WTC11 (cell line): Measurements from ENCODE around the gene LHPP.

Source experiments
- ELF4 ChIP-seq: sonication (generic); formaldehyde crosslinking; IDR thresholded peaks from 2 replicates; pipeline ENCODE4 v1.8.1; 2022; ENCODE audit warnings: low read depth, mild to moderate bottlenecking, moderate library complexity, missing genetic modification reagents
- EMX1 ChIP-seq: fragments of 250-450 bp; sonication (Bioruptor Pico); IDR thresholded peaks from 2 replicates; pipeline ENCODE4 v1.8.0; 2021; ENCODE audit warnings: mild to moderate bottlenecking
- ESRRA ChIP-seq: sonication (generic); formaldehyde crosslinking; IDR thresholded peaks from 2 replicates; pipeline ENCODE4 v1.8.1; 2022; ENCODE audit warnings: mild to moderate bottlenecking, missing genetic modification reagents, borderline replicate concordance
- MYBL2 ChIP-seq: sonication (generic); formaldehyde crosslinking; IDR thresholded peaks from 2 replicates; pipeline ENCODE4 v1.8.1; 2023; ENCODE audit warnings: mild to moderate bottlenecking, moderate library complexity, missing genetic modification reagents
- ZNF232 ChIP-seq: sonication (generic); formaldehyde crosslinking; IDR thresholded peaks from 2 replicates; pipeline ENCODE4 v1.8.0; 2022; ENCODE audit warnings: mild to moderate bottlenecking, missing genetic modification reagents
- ZNF263 ChIP-seq: sonication (generic); formaldehyde crosslinking; IDR thresholded peaks from 2 replicates; pipeline ENCODE4 v1.8.1; 2022; ENCODE audit warnings: low read depth, mild to moderate bottlenecking, moderate library complexity, missing genetic modification reagents
- ZNF317 ChIP-seq: sonication (generic); formaldehyde crosslinking; IDR thresholded peaks from 2 replicates; pipeline ENCODE4 v1.8.1; 2023; ENCODE audit warnings: low read depth, mild to moderate bottlenecking, moderate library complexity, missing genetic modification reagents, borderline replicate concordance
- TF ChIP-seq, protein P1 (sequence below): fragments of 200-600 bp; IDR thresholded peaks from 2 replicates; pipeline ENCODE4 v1.8.0; 2022; ENCODE audit warnings: antibody characterized with exemption
- TF ChIP-seq, protein P2 (sequence below): sonication (generic); formaldehyde crosslinking; IDR thresholded peaks from 2 replicates; pipeline ENCODE4 v1.8.0; 2022; ENCODE audit warnings: mild to moderate bottlenecking, missing genetic modification reagents
- TF ChIP-seq, protein P3 (sequence below): sonication (generic); formaldehyde crosslinking; IDR thresholded peaks from 2 replicates; pipeline ENCODE4 v1.8.1; 2023; ENCODE audit warnings: mild to moderate bottlenecking, moderate library complexity, missing genetic modification reagents
- TF ChIP-seq, protein P4 (sequence below): sonication (generic); formaldehyde crosslinking; IDR thresholded peaks from 2 replicates; pipeline ENCODE4 v1.8.1; 2022; ENCODE audit warnings: low read depth, mild to moderate bottlenecking, moderate library complexity, missing genetic modification reagents, borderline replicate concordance
- TF ChIP-seq, protein P5 (sequence below): sonication (generic); formaldehyde crosslinking; IDR thresholded peaks from 2 replicates; pipeline ENCODE4 v1.8.1; 2022; ENCODE audit warnings: missing genetic modification reagents, borderline replicate concordance

DNA sequence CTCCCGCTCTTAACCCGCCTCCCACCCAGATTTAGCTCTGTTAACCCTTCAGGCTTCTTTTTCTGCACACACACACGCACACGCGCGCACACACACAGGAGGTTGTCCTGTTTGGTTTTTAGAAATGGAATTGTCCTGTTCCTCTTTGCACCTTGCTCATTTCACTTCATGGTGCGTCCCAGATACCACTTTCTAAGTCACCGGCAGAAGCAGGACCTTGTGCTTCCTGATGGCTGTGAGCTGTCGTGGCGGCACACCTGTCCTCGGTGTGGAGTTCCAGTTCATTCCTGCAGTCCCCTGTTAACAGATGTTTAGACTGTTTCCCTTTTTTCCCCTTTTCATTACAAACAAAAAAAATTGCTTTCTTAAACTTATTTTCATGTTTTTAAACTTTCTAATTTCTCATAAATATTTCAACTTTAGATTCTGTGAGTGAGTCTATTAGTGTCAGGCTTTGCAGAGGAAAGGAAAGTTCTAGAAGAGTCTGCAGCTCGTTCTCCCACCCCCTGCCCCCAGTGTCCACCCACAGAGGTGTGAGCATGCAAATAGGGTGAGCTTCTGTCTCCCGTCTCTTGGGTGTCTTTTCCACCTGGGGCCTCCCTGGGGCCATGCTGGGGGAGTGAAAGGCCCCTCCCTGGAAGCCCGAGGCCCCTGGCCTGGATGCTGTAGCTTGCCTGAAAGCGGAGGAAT is 85.5 kb downstream of the LHPP start:
- TF ChIP-seq, protein P1, sequence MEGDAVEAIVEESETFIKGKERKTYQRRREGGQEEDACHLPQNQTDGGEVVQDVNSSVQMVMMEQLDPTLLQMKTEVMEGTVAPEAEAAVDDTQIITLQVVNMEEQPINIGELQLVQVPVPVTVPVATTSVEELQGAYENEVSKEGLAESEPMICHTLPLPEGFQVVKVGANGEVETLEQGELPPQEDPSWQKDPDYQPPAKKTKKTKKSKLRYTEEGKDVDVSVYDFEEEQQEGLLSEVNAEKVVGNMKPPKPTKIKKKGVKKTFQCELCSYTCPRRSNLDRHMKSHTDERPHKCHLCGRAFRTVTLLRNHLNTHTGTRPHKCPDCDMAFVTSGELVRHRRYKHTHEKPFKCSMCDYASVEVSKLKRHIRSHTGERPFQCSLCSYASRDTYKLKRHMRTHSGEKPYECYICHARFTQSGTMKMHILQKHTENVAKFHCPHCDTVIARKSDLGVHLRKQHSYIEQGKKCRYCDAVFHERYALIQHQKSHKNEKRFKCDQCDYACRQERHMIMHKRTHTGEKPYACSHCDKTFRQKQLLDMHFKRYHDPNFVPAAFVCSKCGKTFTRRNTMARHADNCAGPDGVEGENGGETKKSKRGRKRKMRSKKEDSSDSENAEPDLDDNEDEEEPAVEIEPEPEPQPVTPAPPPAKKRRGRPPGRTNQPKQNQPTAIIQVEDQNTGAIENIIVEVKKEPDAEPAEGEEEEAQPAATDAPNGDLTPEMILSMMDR, result no peak
- TF ChIP-seq, protein P2, sequence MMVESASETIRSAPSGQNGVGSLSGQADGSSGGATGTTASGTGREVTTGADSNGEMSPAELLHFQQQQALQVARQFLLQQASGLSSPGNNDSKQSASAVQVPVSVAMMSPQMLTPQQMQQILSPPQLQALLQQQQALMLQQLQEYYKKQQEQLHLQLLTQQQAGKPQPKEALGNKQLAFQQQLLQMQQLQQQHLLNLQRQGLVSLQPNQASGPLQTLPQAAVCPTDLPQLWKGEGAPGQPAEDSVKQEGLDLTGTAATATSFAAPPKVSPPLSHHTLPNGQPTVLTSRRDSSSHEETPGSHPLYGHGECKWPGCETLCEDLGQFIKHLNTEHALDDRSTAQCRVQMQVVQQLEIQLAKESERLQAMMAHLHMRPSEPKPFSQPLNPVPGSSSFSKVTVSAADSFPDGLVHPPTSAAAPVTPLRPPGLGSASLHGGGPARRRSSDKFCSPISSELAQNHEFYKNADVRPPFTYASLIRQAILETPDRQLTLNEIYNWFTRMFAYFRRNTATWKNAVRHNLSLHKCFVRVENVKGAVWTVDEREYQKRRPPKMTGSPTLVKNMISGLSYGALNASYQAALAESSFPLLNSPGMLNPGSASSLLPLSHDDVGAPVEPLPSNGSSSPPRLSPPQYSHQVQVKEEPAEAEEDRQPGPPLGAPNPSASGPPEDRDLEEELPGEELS (CRISPR knock-in tag), result no peak
- no peak for TF ChIP-seq ELF4 (CRISPR knock-in tag)
- no peak for TF ChIP-seq ZNF263
- TF ChIP-seq, protein P3, sequence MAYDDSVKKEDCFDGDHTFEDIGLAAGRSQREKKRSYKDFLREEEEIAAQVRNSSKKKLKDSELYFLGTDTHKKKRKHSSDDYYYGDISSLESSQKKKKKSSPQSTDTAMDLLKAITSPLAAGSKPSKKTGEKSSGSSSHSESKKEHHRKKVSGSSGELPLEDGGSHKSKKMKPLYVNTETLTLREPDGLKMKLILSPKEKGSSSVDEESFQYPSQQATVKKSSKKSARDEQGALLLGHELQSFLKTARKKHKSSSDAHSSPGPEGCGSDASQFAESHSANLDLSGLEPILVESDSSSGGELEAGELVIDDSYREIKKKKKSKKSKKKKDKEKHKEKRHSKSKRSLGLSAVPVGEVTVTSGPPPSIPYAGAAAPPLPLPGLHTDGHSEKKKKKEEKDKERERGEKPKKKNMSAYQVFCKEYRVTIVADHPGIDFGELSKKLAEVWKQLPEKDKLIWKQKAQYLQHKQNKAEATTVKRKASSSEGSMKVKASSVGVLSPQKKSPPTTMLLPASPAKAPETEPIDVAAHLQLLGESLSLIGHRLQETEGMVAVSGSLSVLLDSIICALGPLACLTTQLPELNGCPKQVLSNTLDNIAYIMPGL (CRISPR knock-in tag), result no peak
- TF ChIP-seq EMX1 (CRISPR knock-in tag), result no peak
- TF ChIP-seq, protein P4, sequence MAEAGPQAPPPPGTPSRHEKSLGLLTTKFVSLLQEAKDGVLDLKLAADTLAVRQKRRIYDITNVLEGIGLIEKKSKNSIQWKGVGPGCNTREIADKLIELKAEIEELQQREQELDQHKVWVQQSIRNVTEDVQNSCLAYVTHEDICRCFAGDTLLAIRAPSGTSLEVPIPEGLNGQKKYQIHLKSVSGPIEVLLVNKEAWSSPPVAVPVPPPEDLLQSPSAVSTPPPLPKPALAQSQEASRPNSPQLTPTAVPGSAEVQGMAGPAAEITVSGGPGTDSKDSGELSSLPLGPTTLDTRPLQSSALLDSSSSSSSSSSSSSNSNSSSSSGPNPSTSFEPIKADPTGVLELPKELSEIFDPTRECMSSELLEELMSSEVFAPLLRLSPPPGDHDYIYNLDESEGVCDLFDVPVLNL (CRISPR knock-in tag), result no peak
- TF ChIP-seq ESRRA (CRISPR knock-in tag), result no peak
- TF ChIP-seq, protein P5, sequence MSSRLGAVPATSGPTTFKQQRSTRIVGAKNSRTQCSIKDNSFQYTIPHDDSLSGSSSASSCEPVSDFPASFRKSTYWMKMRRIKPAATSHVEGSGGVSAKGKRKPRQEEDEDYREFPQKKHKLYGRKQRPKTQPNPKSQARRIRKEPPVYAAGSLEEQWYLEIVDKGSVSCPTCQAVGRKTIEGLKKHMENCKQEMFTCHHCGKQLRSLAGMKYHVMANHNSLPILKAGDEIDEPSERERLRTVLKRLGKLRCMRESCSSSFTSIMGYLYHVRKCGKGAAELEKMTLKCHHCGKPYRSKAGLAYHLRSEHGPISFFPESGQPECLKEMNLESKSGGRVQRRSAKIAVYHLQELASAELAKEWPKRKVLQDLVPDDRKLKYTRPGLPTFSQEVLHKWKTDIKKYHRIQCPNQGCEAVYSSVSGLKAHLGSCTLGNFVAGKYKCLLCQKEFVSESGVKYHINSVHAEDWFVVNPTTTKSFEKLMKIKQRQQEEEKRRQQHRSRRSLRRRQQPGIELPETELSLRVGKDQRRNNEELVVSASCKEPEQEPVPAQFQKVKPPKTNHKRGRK (CRISPR knock-in tag), result no peak
- no peak for TF ChIP-seq ZNF317 (CRISPR knock-in tag)
- TF ChIP-seq ZNF232 (CRISPR knock-in tag), result no peak
- TF ChIP-seq MYBL2 (CRISPR knock-in tag), result no peak
